HEK293T (cell line): ENCODE results near the gene CAVIN1.

Experiments used
- ARNT ChIP-seq: fragments of 450-650 bp; IDR thresholded peaks from 2 replicates; pipeline ENCODE4 v1.6.1; 2017; ENCODE audit warnings: mild to moderate bottlenecking
- BHLHE40 ChIP-seq: fragments of 450-650 bp; IDR thresholded peaks from 2 replicates; pipeline ENCODE4 v1.6.1; 2016; ENCODE audit warnings: mild to moderate bottlenecking, moderate library complexity, borderline replicate concordance
- CTBP1 ChIP-seq: fragments of 450-650 bp; IDR thresholded peaks from 2 replicates; pipeline ENCODE4 v1.6.1; 2016; ENCODE audit warnings: borderline replicate concordance
- ELF4 ChIP-seq: fragments of 450-650 bp; IDR thresholded peaks from 2 replicates; pipeline ENCODE4 v1.6.1; 2017; ENCODE audit warnings: antibody characterized with exemption
- FOXA1 ChIP-seq: fragments of 450-650 bp; IDR thresholded peaks from 2 replicates; pipeline ENCODE4 v1.6.1; 2016; ENCODE audit warnings: mild to moderate bottlenecking
- FOXK2 ChIP-seq: fragments of 450-650 bp; IDR thresholded peaks from 2 replicates; pipeline ENCODE4 v1.6.1; 2016; ENCODE audit warnings: mild to moderate bottlenecking
- FOXM1 ChIP-seq: fragments of 450-650 bp; IDR thresholded peaks from 2 replicates; pipeline ENCODE4 v1.6.1; 2017; ENCODE audit warnings: mild to moderate bottlenecking, borderline replicate concordance
- L3MBTL2 ChIP-seq: fragments of 450-650 bp; conservative IDR thresholded peaks from 2 replicates; pipeline ENCODE4 v1.6.1; 2016; ENCODE audit warnings: mild to moderate bottlenecking
- LEF1 ChIP-seq: fragments of 450-650 bp; IDR thresholded peaks from 2 replicates; pipeline ENCODE4 v1.6.1; 2017; ENCODE audit warnings: mild to moderate bottlenecking, borderline replicate concordance
- NFRKB ChIP-seq: fragments of 450-650 bp; IDR thresholded peaks from 2 replicates; pipeline ENCODE4 v1.6.1; 2016; ENCODE audit warnings: mild to moderate bottlenecking, moderate library complexity
- SP1 ChIP-seq: fragments of 450-650 bp; IDR thresholded peaks from 2 replicates; pipeline ENCODE4 v1.6.1; 2017
- SUZ12 ChIP-seq: fragments of 450-650 bp; IDR thresholded peaks from 2 replicates; pipeline ENCODE4 v1.6.1; 2016; ENCODE audit warnings: mild to moderate bottlenecking
- ZNF384 ChIP-seq: fragments of 450-650 bp; IDR thresholded peaks from 2 replicates; pipeline ENCODE4 v1.6.1; 2016
- TF ChIP-seq, protein P1 (sequence below): fragments of 450-650 bp; IDR thresholded peaks from 2 replicates; pipeline ENCODE4 v1.6.1; 2016

DNA sequence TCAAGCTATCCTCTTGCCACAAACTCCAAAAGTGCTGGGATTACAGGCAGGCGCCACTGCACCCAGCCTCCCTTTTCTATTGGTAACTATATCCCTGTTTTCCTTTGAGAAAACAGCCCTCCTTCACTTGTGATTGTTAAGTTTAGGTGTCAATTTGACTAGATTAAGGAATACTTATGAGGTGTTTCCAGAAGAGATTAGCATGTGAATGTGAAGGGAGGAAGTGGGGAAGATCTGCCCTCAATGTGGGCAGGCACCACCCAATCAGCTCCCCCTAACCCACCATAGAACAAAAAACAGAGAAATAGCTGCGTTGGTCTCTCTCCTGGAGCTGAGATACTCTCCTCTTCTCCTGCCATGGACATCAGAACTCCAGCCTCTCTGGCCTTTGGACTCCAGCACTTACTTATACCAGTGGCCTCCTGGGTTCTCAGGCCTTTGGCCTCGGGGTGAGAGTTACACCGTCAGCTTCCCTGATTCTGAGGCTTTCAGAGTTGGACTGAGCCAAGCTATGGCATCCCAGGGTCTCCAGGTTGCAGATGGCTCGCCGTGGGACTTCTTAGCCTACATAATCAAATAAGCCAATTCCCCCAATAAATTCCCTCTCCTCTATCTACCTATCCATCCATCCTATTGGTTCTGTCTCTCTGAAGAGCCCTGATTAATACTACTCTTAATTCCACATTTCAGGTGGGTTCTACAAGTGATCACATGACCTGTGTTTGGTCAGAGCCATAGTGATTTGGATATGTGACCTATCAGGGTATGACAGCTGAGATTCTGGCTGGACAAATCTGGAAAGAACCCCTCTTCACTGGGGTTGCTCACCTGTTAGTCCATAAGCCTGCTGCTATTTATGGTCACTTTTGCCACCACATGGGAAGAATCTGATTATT, 22.9 kb downstream of the CAVIN1 start:
- no peak for TF ChIP-seq FOXM1
- no peak for TF ChIP-seq CTBP1
- no peak for TF ChIP-seq L3MBTL2
- TF ChIP-seq FOXK2: no peak
- no peak for TF ChIP-seq NFRKB
- TF ChIP-seq FOXA1: no peak
- TF ChIP-seq ZNF384: no peak
- no peak for TF ChIP-seq BHLHE40
- TF ChIP-seq SUZ12: no peak
- TF ChIP-seq, protein P1, sequence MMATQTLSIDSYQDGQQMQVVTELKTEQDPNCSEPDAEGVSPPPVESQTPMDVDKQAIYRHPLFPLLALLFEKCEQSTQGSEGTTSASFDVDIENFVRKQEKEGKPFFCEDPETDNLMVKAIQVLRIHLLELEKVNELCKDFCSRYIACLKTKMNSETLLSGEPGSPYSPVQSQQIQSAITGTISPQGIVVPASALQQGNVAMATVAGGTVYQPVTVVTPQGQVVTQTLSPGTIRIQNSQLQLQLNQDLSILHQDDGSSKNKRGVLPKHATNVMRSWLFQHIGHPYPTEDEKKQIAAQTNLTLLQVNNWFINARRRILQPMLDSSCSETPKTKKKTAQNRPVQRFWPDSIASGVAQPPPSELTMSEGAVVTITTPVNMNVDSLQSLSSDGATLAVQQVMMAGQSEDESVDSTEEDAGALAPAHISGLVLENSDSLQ: no peak
- TF ChIP-seq ARNT: no peak
- TF ChIP-seq SP1: no peak
- no peak for TF ChIP-seq LEF1
- TF ChIP-seq ELF4: no peak
